Tibial nerve (tissue), 4 donors: ENCODE data around the gene ASCL4.

ENCODE experiments used
- EP300 ChIP-seq, 2 donors: sonication (generic); formaldehyde crosslinking; IDR thresholded peaks; one replicate each; pipeline ENCODE4 v1.6.1; 2017; ENCODE audit warnings: antibody characterized with exemption in 2 of 2, mild to moderate bottlenecking in 1 of 2
- TF ChIP-seq, protein P1 (sequence below), 5 experiments: fragments of 200-600 bp in 3 of 5; fragments of 450-650 bp in 2 of 5; sonication (generic) in 3 of 5; IDR thresholded peaks; one replicate each; pipeline ENCODE4 v1.5.1; 2016 to 2019; ENCODE audit warnings: antibody characterized with exemption in 5 of 5, mild to moderate bottlenecking in 3 of 5, moderate library complexity in 2 of 5

DNA sequence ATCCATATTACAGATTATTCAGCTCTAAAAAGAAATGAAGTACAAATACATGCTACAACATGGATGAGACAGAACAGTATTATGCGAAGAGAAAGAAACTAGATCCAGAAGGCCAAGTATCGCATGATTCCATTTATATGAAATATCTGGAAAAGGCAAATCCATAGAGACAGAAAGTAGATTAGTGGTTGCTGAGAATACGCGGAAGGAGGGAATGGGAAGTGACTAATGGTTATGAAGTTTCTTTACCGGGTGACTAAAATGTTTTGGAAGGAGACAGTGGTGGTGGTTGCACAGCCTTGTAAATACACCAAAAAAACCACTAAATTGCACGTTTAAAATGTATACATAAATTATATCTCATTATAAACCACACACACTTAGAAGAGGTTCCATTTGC lies 26.0 kb upstream of the ASCL4 start:
- TF ChIP-seq, protein P1, sequence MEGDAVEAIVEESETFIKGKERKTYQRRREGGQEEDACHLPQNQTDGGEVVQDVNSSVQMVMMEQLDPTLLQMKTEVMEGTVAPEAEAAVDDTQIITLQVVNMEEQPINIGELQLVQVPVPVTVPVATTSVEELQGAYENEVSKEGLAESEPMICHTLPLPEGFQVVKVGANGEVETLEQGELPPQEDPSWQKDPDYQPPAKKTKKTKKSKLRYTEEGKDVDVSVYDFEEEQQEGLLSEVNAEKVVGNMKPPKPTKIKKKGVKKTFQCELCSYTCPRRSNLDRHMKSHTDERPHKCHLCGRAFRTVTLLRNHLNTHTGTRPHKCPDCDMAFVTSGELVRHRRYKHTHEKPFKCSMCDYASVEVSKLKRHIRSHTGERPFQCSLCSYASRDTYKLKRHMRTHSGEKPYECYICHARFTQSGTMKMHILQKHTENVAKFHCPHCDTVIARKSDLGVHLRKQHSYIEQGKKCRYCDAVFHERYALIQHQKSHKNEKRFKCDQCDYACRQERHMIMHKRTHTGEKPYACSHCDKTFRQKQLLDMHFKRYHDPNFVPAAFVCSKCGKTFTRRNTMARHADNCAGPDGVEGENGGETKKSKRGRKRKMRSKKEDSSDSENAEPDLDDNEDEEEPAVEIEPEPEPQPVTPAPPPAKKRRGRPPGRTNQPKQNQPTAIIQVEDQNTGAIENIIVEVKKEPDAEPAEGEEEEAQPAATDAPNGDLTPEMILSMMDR (IDR thresholded peaks at IDR 0.05): no peak
- no peak for TF ChIP-seq EP300 (IDR thresholded peaks at IDR 0.05)
